ENCODE measurements around the gene TECTA. TPM values are rescaled to one million over a fixed set of nuclear protein-coding genes. Genes with fewer than 3 reads are reported as not detected.
"Not testable (repeated sequence)": the region's sequence is repeated elsewhere in the genome, so short reads cannot be mapped to it uniquely, and the experiment has no call there.

The TECTA gene
- total RNA-seq, 1 donor from 2014 or later, result 0.67 TPM

- no peak for TF ChIP-seq CTCF (IDR thresholded peaks at IDR 0.05; ENCODE audit: insufficient read depth, low read length, poor library complexity, severe bottlenecking)
- no peaks in the 10 kb centered on the region for H3K27me3 ChIP-seq (ENCODE audit: control insufficient read depth, insufficient read depth, low read length)
These were observed 134.0 kb downstream of the TECTA start for GRCh38 chr11:121235057-121235456.

GRCh38 chr11:121236115-121237001, 135.3 kb downstream of the TECTA start:
- no peak for DNase-seq (ENCODE audit: low read depth)
- H3K36me3 ChIP-seq (ENCODE audit: control insufficient read depth, insufficient read depth, low read length), result no peaks in the 10 kb centered on the region
- H3K4me3 ChIP-seq (ENCODE audit: low read depth, low read length), result no peak overlapping the region
- H3K27me3 ChIP-seq (ENCODE audit: control insufficient read depth, insufficient read depth, low read length), result no peaks in the 10 kb centered on the region
- TF ChIP-seq CTCF (IDR thresholded peaks at IDR 0.05; ENCODE audit: insufficient read depth, low read length, poor library complexity, severe bottlenecking), result no peak

More at GRCh38 chr11:121235057-121235456, 134.0 kb downstream of the TECTA start:
- Histone ChIP-seq H3K36me3 (ENCODE audit: control insufficient read depth, insufficient read depth, low read length) (no peaks in the 10 kb centered on the region), H3K4me3 (ENCODE audit: low read depth, low read length) (no peak overlapping the region)
- DNase-seq (ENCODE audit: low read depth), result no peak

- H3K4me3 ChIP-seq (ENCODE audit: low read depth, low read length); H3K27me3 ChIP-seq (ENCODE audit: control insufficient read depth, insufficient read depth, low read length); H3K36me3 ChIP-seq (ENCODE audit: control insufficient read depth, insufficient read depth, low read length); DNase-seq (ENCODE audit: low read depth): not testable (repeated sequence)
These were observed 136.2 kb downstream of the TECTA start for GRCh38 chr11:121237247-121237646.

- no peak for TF ChIP-seq CTCF (IDR thresholded peaks at IDR 0.05; ENCODE audit: insufficient read depth, low read length, poor library complexity, severe bottlenecking)
- Histone ChIP-seq H3K27me3 (ENCODE audit: control insufficient read depth, insufficient read depth, low read length) (no peaks in the 10 kb centered on the region), H3K4me3 (ENCODE audit: low read depth, low read length) (no peak overlapping the region), H3K36me3 (ENCODE audit: control insufficient read depth, insufficient read depth, low read length) (no peaks in the 10 kb centered on the region)
- no peak for DNase-seq (ENCODE audit: low read depth)
These were observed 136.9 kb downstream of the TECTA start for GRCh38 chr11:121237686-121238658.

- Histone ChIP-seq H3K36me3 (ENCODE audit: control insufficient read depth, insufficient read depth, low read length) (no peaks in the 10 kb centered on the region), H3K4me3 (ENCODE audit: low read depth, low read length) (no peak overlapping the region), H3K27me3 (ENCODE audit: control insufficient read depth, insufficient read depth, low read length) (no peaks in the 10 kb centered on the region)
- DNase-seq (ENCODE audit: low read depth), result no peak
- TF ChIP-seq CTCF (IDR thresholded peaks at IDR 0.05; ENCODE audit: insufficient read depth, low read length, poor library complexity, severe bottlenecking), result no peak
These were observed 137.9 kb downstream of the TECTA start for GRCh38 chr11:121238956-121239355.

GRCh38 chr11:121240001-121240400, 139.0 kb downstream of the TECTA start:
- not testable (repeated sequence) for H3K27me3 ChIP-seq (ENCODE audit: control insufficient read depth, insufficient read depth, low read length); DNase-seq (ENCODE audit: low read depth)

More at GRCh38 chr11:121240001-121240400, 139.0 kb downstream of the TECTA start:
- H3K36me3 ChIP-seq (ENCODE audit: control insufficient read depth, insufficient read depth, low read length); H3K4me3 ChIP-seq (ENCODE audit: low read depth, low read length): not testable (repeated sequence)
